T-cell (primary cell): ENCODE results near the gene KRTAP10-12. TPM values are rescaled to one million over a fixed set of nuclear protein-coding genes. Genes with fewer than 3 reads are reported as not detected.

ENCODE experiments used
- ATAC-seq, 4 experiments: fragments of 200-7000 bp in 3 of 4; fragments of 150-1000 bp in 1 of 4; cut with Tn5 transposase; replicated peaks in 1 of 4; 1 replicate in 3 of 4; 2 replicates in 1 of 4; pipeline ENCODE4 v1.10.0; 2021; ENCODE audit warnings: moderate library complexity in 3 of 4, mild to moderate bottlenecking in 2 of 4, moderate number of reproducible peaks in 1 of 4
- CTCF ChIA-PET, 2 donors: fragments of 300-600 bp; sonication (Branson Sonifier 250); formaldehyde crosslinking; loops; one replicate each; lab custom pipeline; 2022; ENCODE audit warnings: antibody characterized with exemption in 2 of 2; lab: Charles Lee
- POLR2A ChIA-PET, 2 donors: fragments of 300-600 bp; sonication (Branson Sonifier 250); formaldehyde crosslinking; loops; one replicate each; lab custom pipeline; 2022; ENCODE audit warnings: antibody characterized with exemption in 2 of 2; lab: Charles Lee
- DNase-seq, 35 experiments: peaks; one replicate each; pipeline versions ENCODE4 v3.0.0 to v3.0.0-alpha.2; 2013 to 2023
- H3K27ac ChIP-seq: one replicate; pipeline ENCODE4 v1.5.1; 2013; ENCODE audit warnings: low read length
- H3K27me3 ChIP-seq, 2 experiments: replicated peaks in 1 of 2; 1 replicate in 1 of 2; 2 replicates in 1 of 2; pipeline versions ENCODE4 v1.6.1 to v1.7.0; 2013; ENCODE audit warnings: low read length in 1 of 2, mixed read lengths in 1 of 2; ENCODE audit not compliant: control insufficient read depth in 2 of 2, insufficient read depth in 2 of 2; ENCODE audit errors: extremely low read depth in 1 of 2
- H3K36me3 ChIP-seq, 2 donors: 1 replicate in 1 of 2; 2 replicates in 1 of 2; pipeline versions ENCODE4 v1.6.1 to v1.7.0; 2013; ENCODE audit warnings: low read length in 1 of 2; ENCODE audit not compliant: control insufficient read depth in 2 of 2, insufficient read depth in 1 of 2; ENCODE audit errors: extremely low read depth in 1 of 2
- H3K4me1 ChIP-seq, 2 experiments: 1 replicate in 1 of 2; 2 replicates in 1 of 2; pipeline versions ENCODE4 v1.6.1 to v1.7.0; 2013; ENCODE audit warnings: low read length in 2 of 2, mixed read lengths in 1 of 2; ENCODE audit not compliant: insufficient read depth in 2 of 2, control insufficient read depth in 1 of 2; ENCODE audit errors: extremely low read depth in 1 of 2
- H3K4me3 ChIP-seq, 2 donors: 1 replicate in 1 of 2; 2 replicates in 1 of 2; pipeline versions ENCODE4 v1.5.1 to v1.7.0; 2013; ENCODE audit warnings: mild to moderate bottlenecking in 2 of 2, low read length in 1 of 2, moderate library complexity in 1 of 2; ENCODE audit not compliant: control insufficient read depth in 1 of 2; ENCODE audit errors: extremely low read depth in 1 of 2
- H3K9me3 ChIP-seq: 2 replicates; pipeline ENCODE4 v1.7.0; 2013
- H3K27ac Mint-ChIP-seq, 2 donors: one replicate each; pipeline ENCODE4 v1.8.0; 2020 to 2021; ENCODE audit warnings: mild to moderate bottlenecking in 2 of 2, mixed read lengths in 2 of 2
- H3K27me3 Mint-ChIP-seq, 2 donors: one replicate each; pipeline ENCODE4 v1.8.0; 2021 to 2022; ENCODE audit warnings: mixed read lengths in 2 of 2
- H3K36me3 Mint-ChIP-seq: one replicate; pipeline ENCODE4 v1.8.0; 2021; ENCODE audit warnings: mixed read lengths
- H3K4me1 Mint-ChIP-seq, 3 donors: one replicate each; pipeline ENCODE4 v1.8.0; 2020 to 2022; ENCODE audit warnings: mixed read lengths in 3 of 3, mild to moderate bottlenecking in 1 of 3
- H3K4me3 Mint-ChIP-seq, 3 donors: one replicate each; pipeline ENCODE4 v1.8.0; 2020 to 2022; ENCODE audit warnings: mild to moderate bottlenecking in 3 of 3, mixed read lengths in 3 of 3, moderate library complexity in 3 of 3
- H3K9me3 Mint-ChIP-seq, 3 donors: one replicate each; pipeline ENCODE4 v1.8.0; 2020 to 2022; ENCODE audit warnings: mixed read lengths in 3 of 3
- WGBS: methylation state at CpG from one replicate; pipeline ENCODE4 v1.1.5; 2013; ENCODE audit warnings: missing lambda C conversion rate; ENCODE audit not compliant: insufficient coverage; 5-methylcytosine and 5-hydroxymethylcytosine counted together
- total RNA-seq, 35 experiments: library from RNA in 6 of 35; stranded (reverse) in 6 of 35; fragments of 120-200 nt in 1 of 35; gene quantifications; one replicate each; pipeline versions ENCODE4 v1.2.1 to v1.2.4 and lab custom pipeline; 2013 to 2026

KRTAP10-12 gene
- total RNA-seq, 5 donors from 2014 or later (not counting 1 experiment from before 2014, with no cell fraction given), result not detected

DNA sequence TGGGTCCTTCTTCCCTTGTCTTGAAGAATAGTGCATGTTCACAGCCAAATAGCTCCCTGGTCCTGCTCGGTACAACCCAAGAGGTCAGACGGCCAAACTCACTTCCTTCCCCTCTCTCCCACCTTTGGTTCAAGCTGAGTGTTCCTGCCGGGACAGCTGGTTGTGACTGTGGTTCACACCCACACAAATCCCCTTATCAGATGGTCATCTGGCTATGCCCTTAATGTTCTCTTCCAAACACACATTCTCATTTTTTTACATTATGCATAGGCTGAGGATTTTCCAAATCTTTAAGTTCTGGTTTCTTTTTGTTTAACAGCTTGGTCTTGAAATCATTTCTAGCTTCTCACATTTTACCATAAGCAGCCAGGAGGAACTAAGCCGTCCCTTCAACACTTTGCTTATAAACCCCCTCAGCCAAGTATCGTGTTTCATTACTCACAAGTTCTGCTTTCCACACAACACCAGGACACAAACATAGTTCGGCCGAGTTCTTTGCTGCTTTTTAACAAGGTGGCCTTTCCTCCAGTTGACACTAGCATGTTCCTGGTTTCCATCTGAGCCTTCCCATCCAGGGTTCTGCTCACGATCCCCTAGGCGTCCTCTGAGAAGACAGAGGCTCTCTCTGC is 34.1 kb downstream of the KRTAP10-12 start:
- ATAC-seq (no peak), DNase-seq (no peak)
- no peaks in the 10 kb centered on the region for H3K9me3 ChIP-seq
- H3K27me3 ChIP-seq, result peaks cover 0 to 39% of the 10 kb centered on the region in 2 experiments
- Mint-ChIP-seq H3K27me3 (peaks cover 6 to 24% of the 10 kb centered on the region in 2 donors), H3K27ac (no peak overlapping the region), H3K4me1 (no peaks in the 10 kb centered on the region), H3K4me3 (no peak overlapping the region), H3K36me3 (no peaks in the 10 kb centered on the region), H3K9me3 (no peaks in the 10 kb centered on the region)
- no peaks in the 10 kb centered on the region for H3K36me3 ChIP-seq
- H3K4me1 ChIP-seq, result no peaks in the 10 kb centered on the region
- ChIA-PET POLR2A (no interaction called here), CTCF (interaction anchor here in 1 of 2 donors (0.6 kb wide), 1 partner anchor 388 kb away, joined by 3 read pairs; no protein-coding TSS in a partner anchor)
- H3K4me3 ChIP-seq, result no peak overlapping the region
- WGBS, result 59% methylated on average over 8 of the region's 9 CpGs
- no peak overlapping the region for H3K27ac ChIP-seq

DNA sequence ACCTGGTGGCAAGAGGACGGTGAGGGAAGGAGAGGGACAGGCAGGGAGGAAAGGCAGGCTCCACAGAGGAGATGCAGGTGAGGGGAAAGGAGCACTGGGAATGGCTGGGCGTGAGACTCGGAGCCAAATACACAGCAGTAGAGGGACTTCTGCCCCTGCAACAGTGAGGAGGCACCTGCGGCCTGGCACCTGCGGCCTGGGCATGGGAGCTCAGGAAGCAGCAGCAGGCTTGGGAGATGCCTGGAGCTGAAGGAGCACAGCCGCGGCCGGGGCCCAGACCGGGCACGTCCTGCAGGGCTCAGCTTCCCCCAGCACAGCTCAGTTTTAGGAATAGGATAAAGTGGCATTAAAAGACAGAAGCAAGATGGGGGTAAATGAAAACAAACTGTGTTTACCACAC is 35.3 kb downstream of the KRTAP10-12 start:
- H3K27me3 ChIP-seq, result peaks cover 0 to 34% of the 10 kb centered on the region in 2 experiments
- Mint-ChIP-seq H3K9me3 (no peaks in the 10 kb centered on the region), H3K36me3 (no peaks in the 10 kb centered on the region), H3K27ac (no peak overlapping the region), H3K27me3 (peaks cover 3 to 16% of the 10 kb centered on the region in 2 donors), H3K4me3 (no peak overlapping the region), H3K4me1 (peaks cover 0 to 2% (median under 1%) of the 10 kb centered on the region in 3 donors)
- DNase-seq (no peak), ATAC-seq (no peak)
- 90% methylated on average over 5 of the region's 10 CpGs for WGBS
- no peaks in the 10 kb centered on the region for H3K9me3 ChIP-seq
- H3K4me1 ChIP-seq, result no peaks in the 10 kb centered on the region
- no peak overlapping the region for H3K27ac ChIP-seq
- CTCF ChIA-PET, result no interaction called here
- no peaks in the 10 kb centered on the region for H3K36me3 ChIP-seq
- POLR2A ChIA-PET, result no interaction called here
- H3K4me3 ChIP-seq, result no peak overlapping the region

DNA sequence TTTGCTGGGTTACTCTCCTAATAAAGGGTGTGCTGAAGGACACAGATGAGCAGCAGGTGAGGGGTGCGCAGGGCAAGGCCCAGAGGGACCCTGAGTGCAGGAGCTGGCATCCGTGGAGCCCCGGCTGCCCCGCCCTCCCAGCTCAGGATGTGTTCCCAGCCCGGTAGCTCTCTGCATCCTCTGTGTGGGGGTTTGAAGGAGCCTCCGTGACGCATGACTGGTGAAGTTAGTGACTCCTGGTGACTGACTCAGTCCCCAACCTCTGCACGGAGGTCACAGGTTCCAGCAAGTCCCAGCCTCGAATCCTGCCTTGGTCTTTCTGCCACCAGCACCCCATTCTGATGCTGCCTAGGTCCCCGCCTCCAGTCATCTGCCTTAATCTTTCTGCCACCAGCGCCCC is 36.0 kb downstream of the KRTAP10-12 start:
- Histone ChIP-seq H3K9me3 (no peaks in the 10 kb centered on the region), H3K4me3 (no peak overlapping the region), H3K36me3 (no peaks in the 10 kb centered on the region), H3K4me1 (no peaks in the 10 kb centered on the region), H3K27me3 (peaks cover 0 to 28% of the 10 kb centered on the region in 2 experiments), H3K27ac (no peak overlapping the region)
- ATAC-seq (no peak), DNase-seq (no peak)
- Mint-ChIP-seq H3K4me3 (no peak overlapping the region), H3K36me3 (no peaks in the 10 kb centered on the region), H3K27me3 (peaks cover 3 to 11% of the 10 kb centered on the region in 2 donors), H3K9me3 (no peaks in the 10 kb centered on the region), H3K27ac (no peak overlapping the region), H3K4me1 (peaks cover 0 to 8% (median 3%) of the 10 kb centered on the region in 3 donors)
- CTCF ChIA-PET, result interaction anchor here in 1 of 2 donors (0.6 kb wide), 1 partner anchor 9 kb away, joined by 5 read pairs; no protein-coding TSS in a partner anchor
- WGBS, result 85% methylated on average over 6 of the region's 11 CpGs
- POLR2A ChIA-PET, result no interaction called here

DNA sequence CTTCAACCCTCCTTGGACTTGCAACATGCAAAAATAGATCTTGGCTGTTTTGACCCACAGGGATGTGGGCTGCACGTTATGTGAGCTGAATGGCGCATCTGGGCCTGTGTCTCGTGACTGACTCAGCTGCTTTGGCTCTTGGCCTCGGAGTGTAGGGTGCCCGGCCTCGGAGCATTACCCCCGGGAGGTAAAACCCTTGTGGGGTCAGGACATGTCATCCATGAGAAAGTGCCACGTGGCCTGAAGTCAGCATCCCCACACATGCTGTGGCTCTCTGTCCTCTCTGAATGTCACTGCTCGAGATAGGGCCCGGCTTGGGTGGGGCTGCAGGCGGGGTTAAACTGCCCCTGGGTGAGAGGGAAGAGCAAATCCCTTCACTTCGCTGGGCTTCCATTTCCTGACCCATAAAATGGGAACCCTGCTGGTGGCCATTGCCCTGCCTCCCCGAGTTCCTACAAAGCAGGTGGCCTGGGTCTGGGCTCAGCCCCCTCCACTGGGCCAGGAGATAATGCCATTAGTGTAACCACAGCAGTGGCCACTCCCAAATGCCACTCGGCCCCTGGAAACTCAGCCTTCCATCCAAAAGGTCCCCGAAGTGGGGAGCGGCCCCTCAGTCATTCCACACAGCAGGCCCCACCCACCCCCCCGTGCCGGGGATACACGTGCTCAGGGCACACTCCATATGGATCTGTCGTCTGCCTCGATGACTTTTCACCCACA is 37.2 kb downstream of the KRTAP10-12 start:
- Histone ChIP-seq H3K4me3 (no peak overlapping the region), H3K36me3 (no peaks in the 10 kb centered on the region), H3K27ac (no peak overlapping the region), H3K27me3 (peaks cover 0 to 30% of the 10 kb centered on the region in 2 experiments), H3K4me1 (no peaks in the 10 kb centered on the region), H3K9me3 (no peaks in the 10 kb centered on the region)
- H3K27ac Mint-ChIP-seq, result no peak overlapping the region
- no peaks in the 10 kb centered on the region for H3K36me3 Mint-ChIP-seq
- CTCF ChIA-PET, result interaction anchor here in 1 of 2 donors (1.0 kb wide), 1 partner anchor 59 kb away, joined by 3 read pairs; no protein-coding TSS in a partner anchor
- 87% methylated on average over 9 of the region's 21 CpGs for WGBS
- POLR2A ChIA-PET, result no interaction called here
- H3K27me3 Mint-ChIP-seq, result peaks cover 3 to 9% of the 10 kb centered on the region in 2 donors
- no peak overlapping the region for H3K4me3 Mint-ChIP-seq
- DNase-seq, result no peak
- H3K9me3 Mint-ChIP-seq, result no peaks in the 10 kb centered on the region
- no peak for ATAC-seq
- H3K4me1 Mint-ChIP-seq, result peaks cover 0 to 8% (median 3%) of the 10 kb centered on the region in 3 donors

DNA sequence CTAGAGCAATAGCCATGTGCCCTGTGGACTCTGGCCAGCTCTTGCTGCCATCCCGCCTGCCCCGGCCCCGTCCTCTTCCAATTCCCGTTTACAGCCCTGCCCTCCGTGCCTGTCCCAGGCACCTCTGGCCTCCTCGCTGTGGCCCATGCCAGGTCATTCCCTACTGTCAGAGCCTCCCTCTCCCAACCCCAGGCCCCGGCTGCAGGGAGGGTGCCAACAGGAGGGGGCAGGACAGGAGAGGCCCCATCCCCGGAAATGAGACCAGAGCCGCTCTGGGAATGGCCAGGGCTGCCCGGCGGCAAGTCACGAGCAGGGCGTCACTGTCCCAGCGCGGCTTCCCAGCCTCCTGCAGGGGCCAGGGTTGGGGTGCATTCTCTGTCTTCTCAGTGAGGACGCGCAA is 37.9 kb downstream of the KRTAP10-12 start:
- no peak overlapping the region for H3K27ac ChIP-seq
- no peak for ATAC-seq
- Mint-ChIP-seq H3K4me3 (no peak overlapping the region), H3K4me1 (peaks cover 0 to 8% (median 3%) of the 10 kb centered on the region in 3 donors), H3K36me3 (no peaks in the 10 kb centered on the region), H3K9me3 (no peaks in the 10 kb centered on the region), H3K27me3 (peaks cover 3 to 7% of the 10 kb centered on the region in 2 donors), H3K27ac (no peak overlapping the region)
- DNase-seq, result no peak
- ChIA-PET CTCF (no interaction called here), POLR2A (no interaction called here)
- WGBS, result 86% methylated on average over 14 of the region's 17 CpGs
- H3K4me1 ChIP-seq, result no peaks in the 10 kb centered on the region
- H3K27me3 ChIP-seq, result peaks cover 0 to 30% of the 10 kb centered on the region in 2 experiments
- H3K36me3 ChIP-seq, result no peaks in the 10 kb centered on the region
- no peaks in the 10 kb centered on the region for H3K9me3 ChIP-seq
- no peak overlapping the region for H3K4me3 ChIP-seq

DNA sequence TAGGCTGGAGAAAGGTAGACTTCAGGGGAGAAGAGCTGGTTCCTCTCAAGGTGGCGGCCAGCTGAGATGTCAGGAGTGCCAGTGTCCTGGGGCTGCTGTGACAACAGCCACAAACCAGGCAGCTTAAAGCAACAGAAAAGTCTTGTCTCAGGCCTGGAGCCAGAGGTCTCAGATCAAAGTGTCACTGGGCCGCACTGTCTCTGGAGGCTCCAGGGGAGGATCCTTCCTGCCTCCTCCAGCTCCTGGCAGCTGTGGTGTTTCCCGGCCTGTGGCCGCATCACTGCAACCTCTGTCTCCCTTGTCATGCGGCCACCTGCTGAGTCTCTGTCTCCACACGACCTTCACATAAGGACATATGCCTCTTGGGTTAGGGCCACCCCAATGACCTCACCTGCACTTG is 38.8 kb downstream of the KRTAP10-12 start:
- Histone ChIP-seq H3K27ac (no peak overlapping the region), H3K4me3 (no peak overlapping the region), H3K27me3 (peaks cover 0 to 28% of the 10 kb centered on the region in 2 experiments), H3K4me1 (no peaks in the 10 kb centered on the region), H3K36me3 (no peaks in the 10 kb centered on the region), H3K9me3 (no peaks in the 10 kb centered on the region)
- peaks cover 3% of the 10 kb centered on the region in 2 donors for H3K27me3 Mint-ChIP-seq
- ChIA-PET CTCF (no interaction called here), POLR2A (no interaction called here)
- WGBS, result 81% methylated on average over 6 of the region's 6 CpGs
- no peaks in the 10 kb centered on the region for H3K36me3 Mint-ChIP-seq
- H3K4me3 Mint-ChIP-seq, result no peak overlapping the region
- H3K9me3 Mint-ChIP-seq, result no peaks in the 10 kb centered on the region
- no peak for DNase-seq
- ATAC-seq, result no peak
- H3K4me1 Mint-ChIP-seq, result peaks cover 0 to 8% (median 3%) of the 10 kb centered on the region in 3 donors
- H3K27ac Mint-ChIP-seq, result no peak overlapping the region
